ENCODE measurements around the gene AOAH.

AOAH gene

DNA sequence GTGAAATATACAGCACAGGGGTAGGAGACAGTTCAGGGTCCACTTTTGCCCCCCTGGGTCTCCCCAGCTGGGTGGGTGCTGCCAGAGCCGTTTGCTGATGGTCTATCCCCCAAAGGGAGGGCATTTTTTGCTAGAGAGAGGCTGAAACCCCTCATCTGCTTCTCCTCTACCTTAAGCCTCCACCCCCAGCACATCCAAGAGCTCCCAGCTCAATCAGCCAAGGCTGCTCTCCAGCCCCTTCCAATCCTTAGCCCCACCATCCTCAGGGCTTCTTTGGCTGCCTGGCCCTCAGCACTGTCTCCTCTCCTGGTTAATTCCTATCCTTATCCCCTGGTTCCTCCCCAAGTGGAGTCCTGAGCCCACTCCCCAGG, 153.1 kb downstream of the AOAH start:
- H2AFZ ChIP-seq (ENCODE audit: low read length) = peak overlapping the region; percentile 37; the same call in 1 of the 2 replicates
- peak overlapping the region; percentile 50 for H3K4me3 ChIP-seq (ENCODE audit: low read length, poor library complexity, severe bottlenecking)
- peak overlapping the region; percentile 75 for H3K4me2 ChIP-seq (ENCODE audit: low read depth, low read length, poor library complexity, severe bottlenecking)
- H3K9ac ChIP-seq (ENCODE audit: low read depth, low read length, poor library complexity, severe bottlenecking) = peak overlapping the region; percentile 64
- H3K36me3 ChIP-seq (ENCODE audit: insufficient read depth, low read length) = no peaks in the 10 kb centered on the region; the same call in 1 of the 2 replicates
- H3K79me2 ChIP-seq (ENCODE audit: insufficient read depth, low read length) = no peaks in the 10 kb centered on the region
- peaks cover 39% of the 10 kb centered on the region for H3K4me1 ChIP-seq (ENCODE audit: insufficient read depth, low read length, poor library complexity, severe bottlenecking)
- H4K20me1 ChIP-seq (ENCODE audit: insufficient read depth, low read length, poor library complexity, severe bottlenecking) = no peaks in the 10 kb centered on the region
- H3K9me3 ChIP-seq (ENCODE audit: insufficient read depth, low read depth, low read length) = no peaks in the 10 kb centered on the region
- TF ChIP-seq EZH2phosphoT487 (IDR thresholded peaks at IDR 0.05; ENCODE audit: borderline replicate concordance) = no peak
- TF ChIP-seq, protein P1, sequence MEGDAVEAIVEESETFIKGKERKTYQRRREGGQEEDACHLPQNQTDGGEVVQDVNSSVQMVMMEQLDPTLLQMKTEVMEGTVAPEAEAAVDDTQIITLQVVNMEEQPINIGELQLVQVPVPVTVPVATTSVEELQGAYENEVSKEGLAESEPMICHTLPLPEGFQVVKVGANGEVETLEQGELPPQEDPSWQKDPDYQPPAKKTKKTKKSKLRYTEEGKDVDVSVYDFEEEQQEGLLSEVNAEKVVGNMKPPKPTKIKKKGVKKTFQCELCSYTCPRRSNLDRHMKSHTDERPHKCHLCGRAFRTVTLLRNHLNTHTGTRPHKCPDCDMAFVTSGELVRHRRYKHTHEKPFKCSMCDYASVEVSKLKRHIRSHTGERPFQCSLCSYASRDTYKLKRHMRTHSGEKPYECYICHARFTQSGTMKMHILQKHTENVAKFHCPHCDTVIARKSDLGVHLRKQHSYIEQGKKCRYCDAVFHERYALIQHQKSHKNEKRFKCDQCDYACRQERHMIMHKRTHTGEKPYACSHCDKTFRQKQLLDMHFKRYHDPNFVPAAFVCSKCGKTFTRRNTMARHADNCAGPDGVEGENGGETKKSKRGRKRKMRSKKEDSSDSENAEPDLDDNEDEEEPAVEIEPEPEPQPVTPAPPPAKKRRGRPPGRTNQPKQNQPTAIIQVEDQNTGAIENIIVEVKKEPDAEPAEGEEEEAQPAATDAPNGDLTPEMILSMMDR (conservative IDR thresholded peaks at IDR 0.05; ENCODE audit: low read length) = no peak
- no peaks in the 10 kb centered on the region for H3K9me2 ChIP-seq (replicated peaks; ENCODE audit: low read depth, low read length)
- peaks cover 9% of the 10 kb centered on the region; the same call in 1 of the 2 replicates for H3F3A ChIP-seq (ENCODE audit: low read depth)
- no peaks in the 10 kb centered on the region for H3K27me3 ChIP-seq (ENCODE audit: insufficient read depth, low read length, poor library complexity, severe bottlenecking)

DNA sequence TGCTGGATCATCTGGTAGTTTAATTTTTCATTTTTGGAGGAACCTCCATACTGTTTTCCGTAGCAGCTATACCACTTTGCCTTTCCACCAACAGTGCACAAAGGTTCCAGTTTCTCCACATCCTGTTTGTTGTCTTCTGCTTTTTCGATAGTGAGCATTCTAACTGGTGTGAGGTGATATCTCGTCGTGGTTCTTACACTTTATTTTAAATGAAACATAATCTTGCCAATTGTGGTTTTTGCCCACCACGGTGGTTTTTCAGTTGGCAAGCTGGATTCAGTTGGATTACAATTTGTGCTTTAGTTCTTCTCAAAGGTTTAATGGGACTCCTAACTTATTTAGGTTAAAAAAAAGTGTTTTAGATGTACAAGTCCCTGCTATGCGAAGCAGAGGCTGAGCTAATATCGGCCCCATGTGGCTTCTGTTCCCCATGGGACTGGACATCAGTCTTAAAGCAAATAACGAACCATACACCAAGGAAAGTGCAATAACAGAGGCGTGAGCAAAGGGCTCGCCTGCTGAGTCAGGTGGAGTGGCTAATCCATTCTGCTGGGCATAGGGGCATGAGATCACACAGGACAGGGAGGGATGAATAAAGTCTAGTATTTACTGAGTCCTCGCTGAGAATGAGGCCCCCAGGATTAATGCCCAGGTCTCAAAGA, 153.6 kb downstream of the AOAH start:
- TF ChIP-seq, protein P1 (conservative IDR thresholded peaks at IDR 0.05; ENCODE audit: low read length) = no peak
- H3F3A ChIP-seq (ENCODE audit: low read depth) = peaks cover 9% of the 10 kb centered on the region; the same call in 1 of the 2 replicates
- H2AFZ ChIP-seq (ENCODE audit: low read length) = peak overlapping the region; percentile 37

DNA sequence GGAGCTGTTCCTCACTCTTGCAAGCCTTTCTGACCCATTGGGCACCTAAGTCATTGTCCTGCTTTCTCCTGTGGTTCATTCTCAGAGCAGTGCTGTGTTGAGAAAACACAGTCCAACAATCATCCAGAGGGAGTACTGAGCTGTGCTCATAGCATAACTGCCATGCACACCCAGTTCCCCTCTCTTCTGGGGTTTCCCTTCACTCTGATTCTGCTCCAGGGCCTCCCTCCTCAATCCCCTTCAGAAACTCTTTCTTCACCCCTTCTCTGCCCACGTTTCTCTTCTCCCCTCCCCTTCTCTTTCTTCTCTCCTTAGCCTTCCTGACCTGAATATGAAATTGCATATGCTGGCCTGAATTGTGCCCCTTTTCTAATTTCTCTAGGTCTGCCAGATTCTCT, 155.8 kb downstream of the AOAH start:
- no peaks in the 10 kb centered on the region for H3K27me3 ChIP-seq (ENCODE audit: insufficient read depth, low read length, poor library complexity, severe bottlenecking)
- no peaks in the 10 kb centered on the region for H4K20me1 ChIP-seq (ENCODE audit: insufficient read depth, low read length, poor library complexity, severe bottlenecking)
- peaks cover 35% of the 10 kb centered on the region for H3K4me1 ChIP-seq (ENCODE audit: insufficient read depth, low read length, poor library complexity, severe bottlenecking)
- no peaks in the 10 kb centered on the region for H3K36me3 ChIP-seq (ENCODE audit: insufficient read depth, low read length)
- H2AFZ ChIP-seq (ENCODE audit: low read length) = no peak overlapping the region; the same call in 1 of the 2 replicates
- no peaks in the 10 kb centered on the region for H3K79me2 ChIP-seq (ENCODE audit: insufficient read depth, low read length)
- TF ChIP-seq EZH2phosphoT487 (IDR thresholded peaks at IDR 0.05; ENCODE audit: borderline replicate concordance) = no peak
- TF ChIP-seq, protein P1 (conservative IDR thresholded peaks at IDR 0.05; ENCODE audit: low read length) = no peak
- peaks cover 6% of the 10 kb centered on the region; the same call in 1 of the 2 replicates for H3F3A ChIP-seq (ENCODE audit: low read depth)
- no peak overlapping the region for H3K9ac ChIP-seq (ENCODE audit: low read depth, low read length, poor library complexity, severe bottlenecking)
- no peak overlapping the region for H3K4me3 ChIP-seq (ENCODE audit: low read length, poor library complexity, severe bottlenecking)
- H3K9me3 ChIP-seq (ENCODE audit: insufficient read depth, low read depth, low read length) = no peaks in the 10 kb centered on the region
- no peak overlapping the region for H3K4me2 ChIP-seq (ENCODE audit: low read depth, low read length, poor library complexity, severe bottlenecking)
- no peaks in the 10 kb centered on the region for H3K9me2 ChIP-seq (replicated peaks; ENCODE audit: low read depth, low read length)

More for the DNA sequence above, 153.6 kb downstream of the AOAH start:
- Histone ChIP-seq H3K4me3 (ENCODE audit: low read length, poor library complexity, severe bottlenecking) (peak overlapping the region; percentile 50), H3K9ac (ENCODE audit: low read depth, low read length, poor library complexity, severe bottlenecking) (peak overlapping the region; percentile 64), H3K4me1 (ENCODE audit: insufficient read depth, low read length, poor library complexity, severe bottlenecking) (peaks cover 39% of the 10 kb centered on the region), H3K4me2 (ENCODE audit: low read depth, low read length, poor library complexity, severe bottlenecking) (peak overlapping the region; percentile 75), H4K20me1 (ENCODE audit: insufficient read depth, low read length, poor library complexity, severe bottlenecking) (no peaks in the 10 kb centered on the region), H3K36me3 (ENCODE audit: insufficient read depth, low read length) (no peaks in the 10 kb centered on the region; the same call in 1 of the 2 replicates), H3K79me2 (ENCODE audit: insufficient read depth, low read length) (no peaks in the 10 kb centered on the region), H3K27me3 (ENCODE audit: insufficient read depth, low read length, poor library complexity, severe bottlenecking) (no peaks in the 10 kb centered on the region), H3K9me3 (ENCODE audit: insufficient read depth, low read depth, low read length) (no peaks in the 10 kb centered on the region), H3K9me2 (replicated peaks; ENCODE audit: low read depth, low read length) (no peaks in the 10 kb centered on the region)

Data from Loucy (cell line).